Sigmoid colon (tissue), 4 donors: ENCODE data around the gene DYNC1LI1.

Source experiments
- CTCF ChIP-seq, 4 experiments: fragments of 450-650 bp in 3 of 4; fragments of 200-600 bp in 1 of 4; IDR thresholded peaks; one replicate each; pipeline ENCODE4 v1.5.1; 2016 to 2019; ENCODE audit warnings: antibody characterized with exemption in 4 of 4, mild to moderate bottlenecking in 3 of 4, moderate library complexity in 2 of 4
- EP300 ChIP-seq, 4 donors: sonication (generic); formaldehyde crosslinking; IDR thresholded peaks; one replicate each; pipeline ENCODE4 v1.6.1; 2017; ENCODE audit warnings: antibody characterized with exemption in 4 of 4
- POLR2A ChIP-seq, 2 donors: fragments of 450-650 bp; IDR thresholded peaks; one replicate each; pipeline ENCODE4 v1.6.1; 2016; ENCODE audit warnings: antibody characterized with exemption in 2 of 2, mild to moderate bottlenecking in 2 of 2, moderate library complexity in 2 of 2
- POLR2AphosphoS5 ChIP-seq, 4 donors: sonication (generic); formaldehyde crosslinking; IDR thresholded peaks; one replicate each; pipeline ENCODE4 v1.6.1; 2017; ENCODE audit warnings: antibody characterized with exemption in 4 of 4

GRCh38 chr3:32502946-32503286 is 67.7 kb downstream of the DYNC1LI1 start:
- TF ChIP-seq POLR2AphosphoS5 (IDR thresholded peaks at IDR 0.05) (no peak), CTCF (IDR thresholded peaks at IDR 0.05) (no peak), POLR2A (IDR thresholded peaks at IDR 0.05) (no peak), EP300 (IDR thresholded peaks at IDR 0.05) (no peak)
